PFSK-1 (cell line): ENCODE measurements around the gene PLXND1.

Experiments used
- FOXP2 ChIP-seq: optimal IDR thresholded peaks from 2 replicates; pipeline ENCODE3; 2011; ENCODE audit warnings: borderline replicate concordance, control low read depth, inconsistent platforms; ENCODE audit not compliant: insufficient read depth; ENCODE audit errors: extremely low read length, extremely low read depth
- POLR2AphosphoS5 ChIP-seq: IDR thresholded peaks from 2 replicates; pipeline ENCODE4 v1.6.1; 2012; ENCODE audit warnings: low read depth, mild to moderate bottlenecking, control low read depth, low read length, moderate library complexity
- SIN3A ChIP-seq: IDR thresholded peaks from 2 replicates; pipeline ENCODE4 v1.6.1; 2012; ENCODE audit warnings: mild to moderate bottlenecking, low read length, moderate library complexity, borderline replicate concordance; ENCODE audit not compliant: insufficient read depth
- TAF1 ChIP-seq: IDR thresholded peaks from 2 replicates; pipeline ENCODE4 v1.6.1; 2012; ENCODE audit warnings: low read length, control low read depth, borderline replicate concordance; ENCODE audit not compliant: insufficient read depth
- TF ChIP-seq, protein P1 (sequence below), 2 experiments: IDR thresholded peaks; 2 replicates each; pipeline versions ENCODE4 v1.6.1 to v1.8.0; 2011 to 2012; ENCODE audit warnings: low read depth in 2 of 2, low read length in 2 of 2, control low read depth in 1 of 2, inconsistent platforms in 1 of 2, mild to moderate bottlenecking in 1 of 2, moderate library complexity in 1 of 2; ENCODE audit not compliant: insufficient read depth in 1 of 2

PLXND1 gene

DNA sequence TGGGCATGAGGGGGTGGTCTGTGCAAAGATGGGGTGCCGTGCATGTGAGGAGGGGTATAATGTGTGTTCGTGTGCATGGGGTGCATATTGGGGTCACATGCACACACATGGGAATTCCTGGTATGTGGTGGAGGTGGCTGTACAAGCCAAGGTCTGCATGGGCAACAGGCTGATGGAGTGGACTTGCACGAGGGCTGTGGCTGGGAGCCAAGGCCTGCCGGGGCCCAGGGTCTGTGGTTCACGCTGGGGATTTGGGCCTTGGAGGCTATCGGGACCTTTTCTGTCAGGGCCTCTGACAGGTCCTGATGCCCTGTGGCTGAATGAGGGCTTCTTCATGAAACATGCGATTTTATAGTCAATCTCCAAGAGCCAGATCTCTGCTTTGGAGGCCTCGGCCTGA is 9.8 kb upstream of the PLXND1 start:
- TF ChIP-seq, protein P1, sequence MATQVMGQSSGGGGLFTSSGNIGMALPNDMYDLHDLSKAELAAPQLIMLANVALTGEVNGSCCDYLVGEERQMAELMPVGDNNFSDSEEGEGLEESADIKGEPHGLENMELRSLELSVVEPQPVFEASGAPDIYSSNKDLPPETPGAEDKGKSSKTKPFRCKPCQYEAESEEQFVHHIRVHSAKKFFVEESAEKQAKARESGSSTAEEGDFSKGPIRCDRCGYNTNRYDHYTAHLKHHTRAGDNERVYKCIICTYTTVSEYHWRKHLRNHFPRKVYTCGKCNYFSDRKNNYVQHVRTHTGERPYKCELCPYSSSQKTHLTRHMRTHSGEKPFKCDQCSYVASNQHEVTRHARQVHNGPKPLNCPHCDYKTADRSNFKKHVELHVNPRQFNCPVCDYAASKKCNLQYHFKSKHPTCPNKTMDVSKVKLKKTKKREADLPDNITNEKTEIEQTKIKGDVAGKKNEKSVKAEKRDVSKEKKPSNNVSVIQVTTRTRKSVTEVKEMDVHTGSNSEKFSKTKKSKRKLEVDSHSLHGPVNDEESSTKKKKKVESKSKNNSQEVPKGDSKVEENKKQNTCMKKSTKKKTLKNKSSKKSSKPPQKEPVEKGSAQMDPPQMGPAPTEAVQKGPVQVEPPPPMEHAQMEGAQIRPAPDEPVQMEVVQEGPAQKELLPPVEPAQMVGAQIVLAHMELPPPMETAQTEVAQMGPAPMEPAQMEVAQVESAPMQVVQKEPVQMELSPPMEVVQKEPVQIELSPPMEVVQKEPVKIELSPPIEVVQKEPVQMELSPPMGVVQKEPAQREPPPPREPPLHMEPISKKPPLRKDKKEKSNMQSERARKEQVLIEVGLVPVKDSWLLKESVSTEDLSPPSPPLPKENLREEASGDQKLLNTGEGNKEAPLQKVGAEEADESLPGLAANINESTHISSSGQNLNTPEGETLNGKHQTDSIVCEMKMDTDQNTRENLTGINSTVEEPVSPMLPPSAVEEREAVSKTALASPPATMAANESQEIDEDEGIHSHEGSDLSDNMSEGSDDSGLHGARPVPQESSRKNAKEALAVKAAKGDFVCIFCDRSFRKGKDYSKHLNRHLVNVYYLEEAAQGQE (IDR thresholded peaks at IDR 0.05; ENCODE audit: insufficient read depth in 1 of 2, low read depth in 2 of 2, low read length in 2 of 2) = no peak
- no peak for TF ChIP-seq FOXP2
- TF ChIP-seq POLR2AphosphoS5 = no peak
- TF ChIP-seq TAF1 = no peak
- no peak for TF ChIP-seq SIN3A

DNA sequence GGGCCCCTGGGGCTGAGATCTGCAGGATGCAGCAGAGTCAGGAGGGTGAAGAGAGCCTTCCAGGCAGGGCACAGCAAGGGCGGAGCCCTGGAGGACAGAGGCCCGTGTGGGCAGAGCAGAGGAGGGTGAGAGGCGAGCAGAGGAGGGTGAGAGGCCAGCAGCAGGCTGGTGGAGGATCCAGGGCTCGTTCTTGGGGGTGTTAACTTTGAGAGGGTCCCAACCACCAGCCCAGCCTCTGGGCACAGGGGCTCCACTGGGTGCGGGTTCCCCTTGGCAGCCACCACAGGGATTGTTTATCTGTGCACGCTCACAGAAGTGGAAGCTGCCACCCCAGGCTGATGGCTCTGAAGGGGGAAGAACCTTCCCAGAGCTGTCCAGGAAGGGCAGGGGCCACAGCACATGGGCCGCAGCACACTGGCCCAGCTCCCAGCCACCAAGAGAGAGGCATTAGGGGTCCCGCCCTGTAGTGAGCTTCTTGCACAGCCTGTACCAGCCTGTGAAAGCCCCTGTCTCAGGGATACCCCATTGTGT is 9.3 kb upstream of the PLXND1 start:
- TF ChIP-seq FOXP2 = no peak
- TF ChIP-seq SIN3A = no peak
- TF ChIP-seq, protein P1 (IDR thresholded peaks at IDR 0.05; ENCODE audit: insufficient read depth in 1 of 2, low read depth in 2 of 2, low read length in 2 of 2) = no peak
- TF ChIP-seq POLR2AphosphoS5 = no peak
- no peak for TF ChIP-seq TAF1

DNA sequence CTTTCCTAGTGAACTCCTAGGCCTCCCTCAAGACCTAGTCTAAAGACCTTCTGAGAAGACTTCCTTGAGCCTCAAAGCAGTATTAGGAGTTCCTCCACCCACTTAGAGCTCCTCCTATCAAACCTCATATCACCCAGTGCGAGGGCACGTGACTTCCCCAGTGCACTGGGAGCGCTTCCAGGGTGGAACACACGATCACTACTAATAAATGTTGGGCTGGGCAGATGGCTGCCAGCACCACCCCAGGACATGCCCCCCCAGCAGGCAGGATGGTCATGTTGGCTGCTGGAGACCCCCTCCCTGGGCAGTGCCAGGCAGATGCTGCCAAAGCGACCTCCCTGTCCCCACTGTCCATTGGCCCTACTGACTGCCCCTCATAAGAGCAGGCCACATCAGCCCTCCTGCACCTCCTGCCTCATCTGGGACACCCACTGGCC is 8.5 kb upstream of the PLXND1 start:
- TF ChIP-seq TAF1 (no peak), FOXP2 (no peak), SIN3A (no peak), POLR2AphosphoS5 (no peak)
- TF ChIP-seq, protein P1 (IDR thresholded peaks at IDR 0.05; ENCODE audit: insufficient read depth in 1 of 2, low read depth in 2 of 2, low read length in 2 of 2) = no peak

DNA sequence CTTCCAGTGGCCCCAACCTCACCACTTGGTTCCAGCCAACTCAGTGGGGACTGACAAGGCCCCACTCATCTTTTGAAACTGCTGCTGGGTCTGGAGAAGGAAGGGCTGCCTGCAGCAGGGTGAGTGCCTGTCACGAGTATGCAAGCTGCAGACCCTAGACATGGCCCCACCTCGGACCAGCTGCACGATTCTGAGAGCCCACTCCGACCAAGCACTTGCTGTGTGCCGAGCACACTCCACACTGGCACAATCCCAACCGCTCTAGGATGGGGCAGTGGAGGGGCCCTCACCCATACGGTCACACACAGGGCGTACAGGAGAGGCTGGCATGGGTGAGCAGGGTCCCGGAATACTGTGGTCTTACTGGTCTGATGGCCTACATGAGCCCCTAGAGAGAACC is 8.0 kb upstream of the PLXND1 start:
- TF ChIP-seq, protein P1 (IDR thresholded peaks at IDR 0.05; ENCODE audit: insufficient read depth in 1 of 2, low read depth in 2 of 2, low read length in 2 of 2) = no peak
- TF ChIP-seq TAF1 (no peak), SIN3A (no peak), FOXP2 (no peak), POLR2AphosphoS5 (no peak)

DNA sequence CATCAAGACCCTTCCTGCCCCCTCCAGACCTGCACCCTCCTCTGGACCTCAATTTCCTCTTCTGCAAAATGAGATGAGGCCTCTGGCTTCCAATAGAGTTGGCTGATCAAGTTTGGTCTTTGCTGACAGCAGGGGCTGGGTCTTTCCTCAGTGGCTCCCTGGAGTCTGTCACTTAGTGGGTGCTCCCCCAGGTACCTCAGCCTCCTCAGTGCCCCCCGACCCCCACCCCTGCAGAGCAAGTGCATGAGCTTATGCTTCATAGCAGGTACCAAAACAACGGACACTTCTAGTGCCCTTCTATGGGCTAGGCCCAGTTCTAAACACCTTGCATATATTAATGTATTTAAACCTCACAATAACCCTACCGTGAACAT is 6.9 kb upstream of the PLXND1 start:
- TF ChIP-seq SIN3A = no peak
- no peak for TF ChIP-seq TAF1
- TF ChIP-seq, protein P1 (IDR thresholded peaks at IDR 0.05; ENCODE audit: insufficient read depth in 1 of 2, low read depth in 2 of 2, low read length in 2 of 2) = no peak
- no peak for TF ChIP-seq FOXP2
- TF ChIP-seq POLR2AphosphoS5 = no peak
